GM12878 (cell line): Measurements from ENCODE around the gene KIF21B. TPM values are rescaled to one million over a fixed set of nuclear protein-coding genes. Genes with fewer than 3 reads are reported as not detected.

Experiments used
- BMI1 ChIP-seq: fragments of 450-650 bp; IDR thresholded peaks from 2 replicates; pipeline ENCODE4 v1.6.1; 2016; ENCODE audit warnings: mild to moderate bottlenecking, moderate library complexity, borderline replicate concordance
- CBX3 ChIP-seq: fragments of 200-600 bp; sonication (generic); IDR thresholded peaks from 2 replicates; pipeline ENCODE4 v1.6.1; 2016; ENCODE audit warnings: low read depth, borderline replicate concordance
- CREB1 ChIP-seq: IDR thresholded peaks from 2 replicates; pipeline ENCODE4 v1.6.1; 2012; ENCODE audit warnings: low read depth, mild to moderate bottlenecking, inconsistent platforms
- CREM ChIP-seq: IDR thresholded peaks from 2 replicates; pipeline ENCODE4 v1.6.1; 2014; ENCODE audit warnings: antibody characterized with exemption, low read depth
- KDM1A ChIP-seq: fragments of 200-600 bp; sonication (generic); IDR thresholded peaks from 2 replicates; pipeline ENCODE4 v1.6.1; 2016; ENCODE audit warnings: borderline replicate concordance
- MXI1 ChIP-seq: fragments of 150-350 bp; IDR thresholded peaks from 2 replicates; pipeline ENCODE4 v1.6.1; 2011; ENCODE audit warnings: low read depth, mild to moderate bottlenecking, inconsistent platforms, low read length, improper control_type of control experiment
- NR2C2 ChIP-seq: IDR thresholded peaks from 2 replicates; pipeline ENCODE4 v1.6.1; 2011; ENCODE audit warnings: borderline replicate concordance, low read depth; ENCODE audit not compliant: control insufficient read depth, insufficient read length
- NR2F1 ChIP-seq: fragments of 450-650 bp; conservative IDR thresholded peaks from 2 replicates; pipeline ENCODE4 v1.6.1; 2017; ENCODE audit warnings: mild to moderate bottlenecking
- PAX5 ChIP-seq: IDR thresholded peaks from 2 replicates; pipeline ENCODE4 v1.6.1; 2011; ENCODE audit warnings: low read depth, low read length, borderline replicate concordance
- POU2F2 ChIP-seq: IDR thresholded peaks from 3 replicates; pipeline ENCODE4 v1.6.1; 2011; ENCODE audit warnings: low read depth, mild to moderate bottlenecking, low read length, borderline replicate concordance
- RAD51 ChIP-seq: fragments of 450-650 bp; IDR thresholded peaks from 2 replicates; pipeline ENCODE4 v1.6.1; 2016; ENCODE audit warnings: moderate library complexity, mild to moderate bottlenecking, inconsistent platforms
- RCOR1 ChIP-seq: conservative IDR thresholded peaks from 2 replicates; pipeline ENCODE4 v1.6.1; 2012; ENCODE audit warnings: low read depth, low read length, improper control_type of control experiment
- RUNX3 ChIP-seq: IDR thresholded peaks from 2 replicates; pipeline ENCODE4 v1.6.1; 2012; ENCODE audit warnings: low read length, inconsistent platforms
- TAF1 ChIP-seq: IDR thresholded peaks from 2 replicates; pipeline ENCODE4 v1.6.1; 2011; ENCODE audit warnings: mild to moderate bottlenecking, low read depth, low read length, borderline replicate concordance
- TCF7 ChIP-seq: IDR thresholded peaks from 2 replicates; pipeline ENCODE4 v1.6.1; 2014; ENCODE audit warnings: antibody characterized with exemption, borderline replicate concordance
- YBX1 ChIP-seq: fragments of 450-650 bp; IDR thresholded peaks from 2 replicates; pipeline ENCODE4 v1.6.1; 2016; ENCODE audit warnings: antibody characterized with exemption
- ZBED1 ChIP-seq: IDR thresholded peaks from 2 replicates; pipeline ENCODE4 v1.6.1; 2016; ENCODE audit warnings: borderline replicate concordance
- polyA plus RNA-seq, 11 experiments: library from polyadenylated mRNA; depleted of rRNA in 4 of 11; unstranded in 6 of 11; stranded (reverse) in 5 of 11; fragments of >200 nt; fragmentation: Nextera tagmentation in 4 of 11; fragmentation: Illumina TruSeq in 1 of 11; extraction: Ambion mirVana in 4 of 11; extraction: Trizol in 1 of 11; gene quantifications; 1 replicate in 1 of 11; 2 replicates in 10 of 11; pipeline versions ENCODE4 v1.2.1 to v1.2.3, GENCODE V29; 2011 to 2016; ENCODE audit warnings: inconsistent platforms in 2 of 11, missing spikeins in 2 of 11, low read depth in 1 of 11
- total RNA-seq, 4 experiments: library from RNA; depleted of rRNA in 3 of 4; stranded (reverse); fragments of >200 nt in 3 of 4; fragmentation: Illumina TruSeq in 1 of 4; extraction: Trizol in 1 of 4; gene quantifications; 2 replicates each; pipeline versions ENCODE4 v1.2.1 to v1.2.3, GENCODE V29; 2013 to 2021
- TF ChIP-seq, protein P1 (sequence below): fragments of 450-650 bp; IDR thresholded peaks from 2 replicates; pipeline ENCODE4 v1.6.1; 2018; ENCODE audit warnings: borderline replicate concordance, mild to moderate bottlenecking; ENCODE audit not compliant: partially characterized antibody
- TF ChIP-seq, protein P2 (sequence below): fragments of 450-650 bp; IDR thresholded peaks from 2 replicates; pipeline ENCODE4 v1.6.1; 2017; ENCODE audit warnings: mild to moderate bottlenecking, low read depth, inconsistent platforms; ENCODE audit not compliant: poor library complexity, severe bottlenecking
- TF ChIP-seq, protein P3 (sequence below): IDR thresholded peaks from 2 replicates; pipeline ENCODE4 v1.6.1; 2012; ENCODE audit warnings: low read depth, low read length, improper control_type of control experiment
- TF ChIP-seq, protein P4 (sequence below): fragments of 450-650 bp; formaldehyde crosslinking; IDR thresholded peaks from 2 replicates; pipeline ENCODE4 v1.4.0; 2020; ENCODE audit warnings: mild to moderate bottlenecking, moderate library complexity
- TF ChIP-seq, protein P5 (sequence below): fragments of 450-650 bp; IDR thresholded peaks from 2 replicates; pipeline ENCODE4 v1.6.1; 2017; ENCODE audit warnings: low read depth, mild to moderate bottlenecking, moderate library complexity

The KIF21B gene
- total and polyA plus RNA-seq, 10 of the 15 experiments (the other 5 are each of a cell fraction or from before 2014, with no cell fraction given), result 2.3 to 47.7 (median 12.6) TPM

DNA sequence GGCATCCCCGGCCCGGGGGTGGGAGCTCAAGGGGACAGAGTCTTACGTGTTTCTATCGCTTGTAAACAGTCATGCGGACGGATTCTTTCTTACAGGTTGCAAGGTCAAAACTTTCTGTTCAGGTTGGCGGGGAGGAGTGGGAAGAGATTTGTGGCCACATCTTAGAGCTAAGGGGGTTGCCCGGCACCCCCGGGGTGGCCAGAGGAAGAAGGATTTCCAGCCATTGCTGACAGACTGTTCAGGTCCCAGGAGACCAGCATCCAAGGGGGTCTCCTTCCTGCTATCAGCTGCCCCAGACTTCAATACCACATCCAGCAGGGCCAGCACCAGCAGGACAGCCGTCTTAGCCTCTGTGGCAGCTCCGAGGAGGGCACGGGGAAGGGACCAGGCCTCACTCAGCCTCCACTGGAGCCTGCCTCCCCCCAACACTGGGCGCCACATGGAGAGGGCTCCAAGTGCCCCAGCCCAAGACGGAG is 52.0 kb downstream of the KIF21B start (continued):
- TF ChIP-seq POU2F2, result no peak
- peak; percentile 69 for TF ChIP-seq RUNX3
- TF ChIP-seq TAF1, result no peak
- peak; percentile 24; the same call in 1 of the 2 replicates for TF ChIP-seq BMI1
- TF ChIP-seq CREM, result peak; percentile 59
- TF ChIP-seq, protein P1, sequence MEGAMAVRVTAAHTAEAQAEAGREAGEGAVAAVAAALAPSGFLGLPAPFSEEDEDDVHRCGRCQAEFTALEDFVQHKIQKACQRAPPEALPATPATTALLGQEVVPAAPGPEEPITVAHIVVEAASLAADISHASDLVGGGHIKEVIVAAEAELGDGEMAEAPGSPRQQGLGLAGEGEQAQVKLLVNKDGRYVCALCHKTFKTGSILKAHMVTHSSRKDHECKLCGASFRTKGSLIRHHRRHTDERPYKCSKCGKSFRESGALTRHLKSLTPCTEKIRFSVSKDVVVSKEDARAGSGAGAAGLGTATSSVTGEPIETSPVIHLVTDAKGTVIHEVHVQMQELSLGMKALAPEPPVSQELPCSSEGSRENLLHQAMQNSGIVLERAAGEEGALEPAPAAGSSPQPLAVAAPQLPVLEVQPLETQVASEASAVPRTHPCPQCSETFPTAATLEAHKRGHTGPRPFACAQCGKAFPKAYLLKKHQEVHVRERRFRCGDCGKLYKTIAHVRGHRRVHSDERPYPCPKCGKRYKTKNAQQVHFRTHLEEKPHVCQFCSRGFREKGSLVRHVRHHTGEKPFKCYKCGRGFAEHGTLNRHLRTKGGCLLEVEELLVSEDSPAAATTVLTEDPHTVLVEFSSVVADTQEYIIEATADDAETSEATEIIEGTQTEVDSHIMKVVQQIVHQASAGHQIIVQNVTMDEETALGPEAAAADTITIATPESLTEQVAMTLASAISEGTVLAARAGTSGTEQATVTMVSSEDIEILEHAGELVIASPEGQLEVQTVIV, result no peak
- no peak for TF ChIP-seq KDM1A
- TF ChIP-seq TCF7, result peak; percentile 33; the same call in 1 of the 2 replicates
- peak; percentile 71 for TF ChIP-seq CREB1
- no peak for TF ChIP-seq ZBED1
- TF ChIP-seq PAX5, result peak; percentile 72; the same call in 1 of the 2 replicates
- TF ChIP-seq MXI1, result peak; percentile 73
- TF ChIP-seq, protein P2, sequence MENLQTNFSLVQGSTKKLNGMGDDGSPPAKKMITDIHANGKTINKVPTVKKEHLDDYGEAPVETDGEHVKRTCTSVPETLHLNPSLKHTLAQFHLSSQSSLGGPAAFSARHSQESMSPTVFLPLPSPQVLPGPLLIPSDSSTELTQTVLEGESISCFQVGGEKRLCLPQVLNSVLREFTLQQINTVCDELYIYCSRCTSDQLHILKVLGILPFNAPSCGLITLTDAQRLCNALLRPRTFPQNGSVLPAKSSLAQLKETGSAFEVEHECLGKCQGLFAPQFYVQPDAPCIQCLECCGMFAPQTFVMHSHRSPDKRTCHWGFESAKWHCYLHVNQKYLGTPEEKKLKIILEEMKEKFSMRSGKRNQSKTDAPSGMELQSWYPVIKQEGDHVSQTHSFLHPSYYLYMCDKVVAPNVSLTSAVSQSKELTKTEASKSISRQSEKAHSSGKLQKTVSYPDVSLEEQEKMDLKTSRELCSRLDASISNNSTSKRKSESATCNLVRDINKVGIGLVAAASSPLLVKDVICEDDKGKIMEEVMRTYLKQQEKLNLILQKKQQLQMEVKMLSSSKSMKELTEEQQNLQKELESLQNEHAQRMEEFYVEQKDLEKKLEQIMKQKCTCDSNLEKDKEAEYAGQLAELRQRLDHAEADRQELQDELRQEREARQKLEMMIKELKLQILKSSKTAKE, result peak; percentile 90
- TF ChIP-seq YBX1, result no peak
- no peak for TF ChIP-seq RAD51
- TF ChIP-seq, protein P3, sequence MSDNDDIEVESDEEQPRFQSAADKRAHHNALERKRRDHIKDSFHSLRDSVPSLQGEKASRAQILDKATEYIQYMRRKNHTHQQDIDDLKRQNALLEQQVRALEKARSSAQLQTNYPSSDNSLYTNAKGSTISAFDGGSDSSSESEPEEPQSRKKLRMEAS, result no peak
- no peak for TF ChIP-seq CBX3
- TF ChIP-seq, protein P4, sequence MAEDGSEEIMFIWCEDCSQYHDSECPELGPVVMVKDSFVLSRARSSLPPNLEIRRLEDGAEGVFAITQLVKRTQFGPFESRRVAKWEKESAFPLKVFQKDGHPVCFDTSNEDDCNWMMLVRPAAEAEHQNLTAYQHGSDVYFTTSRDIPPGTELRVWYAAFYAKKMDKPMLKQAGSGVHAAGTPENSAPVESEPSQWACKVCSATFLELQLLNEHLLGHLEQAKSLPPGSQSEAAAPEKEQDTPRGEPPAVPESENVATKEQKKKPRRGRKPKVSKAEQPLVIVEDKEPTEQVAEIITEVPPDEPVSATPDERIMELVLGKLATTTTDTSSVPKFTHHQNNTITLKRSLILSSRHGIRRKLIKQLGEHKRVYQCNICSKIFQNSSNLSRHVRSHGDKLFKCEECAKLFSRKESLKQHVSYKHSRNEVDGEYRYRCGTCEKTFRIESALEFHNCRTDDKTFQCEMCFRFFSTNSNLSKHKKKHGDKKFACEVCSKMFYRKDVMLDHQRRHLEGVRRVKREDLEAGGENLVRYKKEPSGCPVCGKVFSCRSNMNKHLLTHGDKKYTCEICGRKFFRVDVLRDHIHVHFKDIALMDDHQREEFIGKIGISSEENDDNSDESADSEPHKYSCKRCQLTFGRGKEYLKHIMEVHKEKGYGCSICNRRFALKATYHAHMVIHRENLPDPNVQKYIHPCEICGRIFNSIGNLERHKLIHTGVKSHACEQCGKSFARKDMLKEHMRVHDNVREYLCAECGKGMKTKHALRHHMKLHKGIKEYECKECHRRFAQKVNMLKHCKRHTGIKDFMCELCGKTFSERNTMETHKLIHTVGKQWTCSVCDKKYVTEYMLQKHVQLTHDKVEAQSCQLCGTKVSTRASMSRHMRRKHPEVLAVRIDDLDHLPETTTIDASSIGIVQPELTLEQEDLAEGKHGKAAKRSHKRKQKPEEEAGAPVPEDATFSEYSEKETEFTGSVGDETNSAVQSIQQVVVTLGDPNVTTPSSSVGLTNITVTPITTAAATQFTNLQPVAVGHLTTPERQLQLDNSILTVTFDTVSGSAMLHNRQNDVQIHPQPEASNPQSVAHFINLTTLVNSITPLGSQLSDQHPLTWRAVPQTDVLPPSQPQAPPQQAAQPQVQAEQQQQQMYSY (CRISPR knock-in tag), result no peak
- no peak for TF ChIP-seq RCOR1
- TF ChIP-seq NR2F1, result peak; percentile 99
- TF ChIP-seq, protein P5, sequence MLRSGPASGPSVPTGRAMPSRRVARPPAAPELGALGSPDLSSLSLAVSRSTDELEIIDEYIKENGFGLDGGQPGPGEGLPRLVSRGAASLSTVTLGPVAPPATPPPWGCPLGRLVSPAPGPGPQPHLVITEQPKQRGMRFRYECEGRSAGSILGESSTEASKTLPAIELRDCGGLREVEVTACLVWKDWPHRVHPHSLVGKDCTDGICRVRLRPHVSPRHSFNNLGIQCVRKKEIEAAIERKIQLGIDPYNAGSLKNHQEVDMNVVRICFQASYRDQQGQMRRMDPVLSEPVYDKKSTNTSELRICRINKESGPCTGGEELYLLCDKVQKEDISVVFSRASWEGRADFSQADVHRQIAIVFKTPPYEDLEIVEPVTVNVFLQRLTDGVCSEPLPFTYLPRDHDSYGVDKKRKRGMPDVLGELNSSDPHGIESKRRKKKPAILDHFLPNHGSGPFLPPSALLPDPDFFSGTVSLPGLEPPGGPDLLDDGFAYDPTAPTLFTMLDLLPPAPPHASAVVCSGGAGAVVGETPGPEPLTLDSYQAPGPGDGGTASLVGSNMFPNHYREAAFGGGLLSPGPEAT, result peak; percentile 91
- no peak for TF ChIP-seq NR2C2
